Fibroblast of pulmonary artery (primary cell): ENCODE data around the gene CNTN6.

Experiments used
- DNase-seq: peaks from one replicate; pipeline ENCODE4 v3.0.0-alpha.2; 2010; ENCODE audit warnings: low read depth
- H3K4me3 ChIP-seq: replicated peaks from 2 replicates; pipeline ENCODE4 v1.5.1; 2011; ENCODE audit warnings: low read depth, mild to moderate bottlenecking, control low read depth, low read length, moderate library complexity
- CTCF ChIP-seq: IDR thresholded peaks from 2 replicates; pipeline ENCODE4 v1.5.1; 2011; ENCODE audit warnings: mild to moderate bottlenecking, control low read depth, low read length, inconsistent platforms; ENCODE audit errors: missing control alignments

CNTN6 gene

GRCh38 chr3:1092771-1093170, at the start of gene CNTN6:
CNTN6 (plus strand) TSS chr3:1093024; CDS start chr3:1148009, 54,985 bp downstream.
- TF ChIP-seq CTCF: no peak
- no peak within 1 kb of the TSS for H3K4me3 ChIP-seq
- no peak for DNase-seq

- H3K4me3 ChIP-seq: no peak overlapping the region
- DNase-seq: no peak
- no peak for TF ChIP-seq CTCF
Observed at GRCh38 chr3:1048558-1048957, 44.3 kb upstream of the CNTN6 start.

- DNase-seq: no peak
- no peak for TF ChIP-seq CTCF
- H3K4me3 ChIP-seq: no peak overlapping the region
Observed at GRCh38 chr3:1055870-1056269, 37.0 kb upstream of the CNTN6 start.

- no peak for TF ChIP-seq CTCF
Observed at GRCh38 chr3:1056744-1057143, 36.1 kb upstream of the CNTN6 start.

GRCh38 chr3:1057436-1057835, 35.4 kb upstream of the CNTN6 start:
- DNase-seq: no peak
- TF ChIP-seq CTCF: no peak
- no peak overlapping the region for H3K4me3 ChIP-seq

More at GRCh38 chr3:1056744-1057143, 36.1 kb upstream of the CNTN6 start:
- no peak for DNase-seq
- H3K4me3 ChIP-seq: no peak overlapping the region

GRCh38 chr3:1068985-1069384, 23.8 kb upstream of the CNTN6 start:
- no peak for DNase-seq
- no peak overlapping the region for H3K4me3 ChIP-seq
- no peak for TF ChIP-seq CTCF

GRCh38 chr3:1072041-1072440, 20.8 kb upstream of the CNTN6 start:
- H3K4me3 ChIP-seq: no peak overlapping the region
- TF ChIP-seq CTCF: no peak
- DNase-seq: no peak
